Loucy (cell line): ENCODE measurements around the gene MKLN1.

Experiments used
- H2AFZ ChIP-seq: fragments of 200-600 bp; sonication (generic); 2 replicates; pipeline ENCODE4 v1.6.0; 2016; ENCODE audit warnings: antibody characterized with exemption, mild to moderate bottlenecking, low read length, moderate library complexity
- H3F3A ChIP-seq: fragments of 200-600 bp; 2 replicates; pipeline ENCODE4 v1.6.0; 2016; ENCODE audit warnings: antibody characterized with exemption, low read depth, mild to moderate bottlenecking
- H3K27me3 ChIP-seq: fragments of 200-600 bp; sonication (generic); 2 replicates; pipeline ENCODE4 v1.6.1; 2014; ENCODE audit warnings: low read length, mild to moderate bottlenecking; ENCODE audit not compliant: insufficient read depth, poor library complexity, severe bottlenecking
- H3K36me3 ChIP-seq: fragments of 200-600 bp; sonication (generic); 2 replicates; pipeline ENCODE4 v1.6.1; 2016; ENCODE audit warnings: low read length; ENCODE audit not compliant: insufficient read depth
- H3K4me1 ChIP-seq: fragments of 200-600 bp; sonication (generic); 2 replicates; pipeline ENCODE4 v1.5.1; 2014; ENCODE audit warnings: low read length, mild to moderate bottlenecking; ENCODE audit not compliant: insufficient read depth, poor library complexity, severe bottlenecking
- H3K4me2 ChIP-seq: fragments of 200-600 bp; sonication (generic); 2 replicates; pipeline ENCODE4 v1.6.0; 2014; ENCODE audit warnings: antibody characterized with exemption, low read length, low read depth, mild to moderate bottlenecking; ENCODE audit not compliant: poor library complexity, severe bottlenecking
- H3K4me3 ChIP-seq: fragments of 200-600 bp; sonication (generic); 2 replicates; pipeline ENCODE4 v1.5.1; 2014; ENCODE audit warnings: low read length, mild to moderate bottlenecking, mixed read lengths; ENCODE audit not compliant: poor library complexity, severe bottlenecking
- H3K79me2 ChIP-seq: fragments of 200-600 bp; sonication (generic); 2 replicates; pipeline ENCODE4 v1.6.1; 2014; ENCODE audit warnings: low read length; ENCODE audit not compliant: insufficient read depth
- H3K9ac ChIP-seq: fragments of 200-600 bp; sonication (generic); 2 replicates; pipeline ENCODE4 v1.6.0; 2014; ENCODE audit warnings: mild to moderate bottlenecking, low read depth, low read length, moderate library complexity; ENCODE audit not compliant: poor library complexity, severe bottlenecking
- H3K9me2 ChIP-seq: fragments of 200-600 bp; sonication (generic); replicated peaks from 2 replicates; pipeline ENCODE4 v1.6.1; 2016; ENCODE audit warnings: low read depth, low read length, mixed read lengths
- H3K9me3 ChIP-seq: fragments of 200-600 bp; sonication (generic); 2 replicates; pipeline ENCODE4 v1.6.1; 2014; ENCODE audit warnings: mild to moderate bottlenecking, antibody characterized with exemption, low read length, low read depth; ENCODE audit not compliant: insufficient read depth
- H4K20me1 ChIP-seq: fragments of 200-600 bp; sonication (generic); 2 replicates; pipeline ENCODE4 v1.6.0; 2014; ENCODE audit warnings: antibody characterized with exemption, low read length, mild to moderate bottlenecking; ENCODE audit not compliant: insufficient read depth, poor library complexity, severe bottlenecking
- EZH2phosphoT487 ChIP-seq: fragments of 200-600 bp; IDR thresholded peaks from 2 replicates; pipeline ENCODE4 v1.6.1; 2018; ENCODE audit warnings: antibody characterized with exemption, mild to moderate bottlenecking, moderate library complexity, borderline replicate concordance
- TF ChIP-seq, protein P1 (sequence below): fragments of 200-600 bp; sonication (generic); conservative IDR thresholded peaks from 2 replicates; pipeline ENCODE4 v1.5.1; 2014; ENCODE audit warnings: mild to moderate bottlenecking, antibody characterized with exemption, low read length

MKLN1 gene

DNA sequence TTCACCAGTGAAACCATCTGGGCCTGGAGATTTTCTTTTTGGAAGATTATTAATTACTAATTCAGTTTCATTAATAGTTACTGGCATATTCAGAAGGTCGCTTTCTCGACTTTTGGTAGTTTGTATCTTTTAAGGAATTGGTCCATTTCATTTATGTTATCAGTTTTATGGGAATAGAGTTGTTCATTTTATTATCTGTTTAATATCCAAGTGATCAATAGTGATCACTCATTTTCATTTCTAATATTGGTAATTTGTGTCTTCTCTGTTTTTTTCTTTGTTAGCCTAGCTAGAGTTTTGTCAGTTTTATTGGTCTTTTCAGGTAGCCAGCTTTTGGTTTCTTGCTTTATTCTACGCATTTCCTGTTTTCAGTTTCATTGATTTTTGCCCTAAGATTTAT, 31.0 kb downstream of the MKLN1 start:
- Histone ChIP-seq H3K4me3 (no peak overlapping the region), H3K27me3 (no peaks in the 10 kb centered on the region), H2AFZ (no peak overlapping the region), H3K4me2 (peak overlapping the region; percentile 2), H3F3A (no peaks in the 10 kb centered on the region), H3K9me3 (no peaks in the 10 kb centered on the region), H4K20me1 (peaks cover 85% of the 10 kb centered on the region), H3K4me1 (peaks cover 37% of the 10 kb centered on the region), H3K79me2 (peaks cover 97% of the 10 kb centered on the region), H3K36me3 (no peaks in the 10 kb centered on the region), H3K9me2 (no peaks in the 10 kb centered on the region), H3K9ac (no peak overlapping the region)
- no peak for TF ChIP-seq EZH2phosphoT487
- TF ChIP-seq, protein P1, sequence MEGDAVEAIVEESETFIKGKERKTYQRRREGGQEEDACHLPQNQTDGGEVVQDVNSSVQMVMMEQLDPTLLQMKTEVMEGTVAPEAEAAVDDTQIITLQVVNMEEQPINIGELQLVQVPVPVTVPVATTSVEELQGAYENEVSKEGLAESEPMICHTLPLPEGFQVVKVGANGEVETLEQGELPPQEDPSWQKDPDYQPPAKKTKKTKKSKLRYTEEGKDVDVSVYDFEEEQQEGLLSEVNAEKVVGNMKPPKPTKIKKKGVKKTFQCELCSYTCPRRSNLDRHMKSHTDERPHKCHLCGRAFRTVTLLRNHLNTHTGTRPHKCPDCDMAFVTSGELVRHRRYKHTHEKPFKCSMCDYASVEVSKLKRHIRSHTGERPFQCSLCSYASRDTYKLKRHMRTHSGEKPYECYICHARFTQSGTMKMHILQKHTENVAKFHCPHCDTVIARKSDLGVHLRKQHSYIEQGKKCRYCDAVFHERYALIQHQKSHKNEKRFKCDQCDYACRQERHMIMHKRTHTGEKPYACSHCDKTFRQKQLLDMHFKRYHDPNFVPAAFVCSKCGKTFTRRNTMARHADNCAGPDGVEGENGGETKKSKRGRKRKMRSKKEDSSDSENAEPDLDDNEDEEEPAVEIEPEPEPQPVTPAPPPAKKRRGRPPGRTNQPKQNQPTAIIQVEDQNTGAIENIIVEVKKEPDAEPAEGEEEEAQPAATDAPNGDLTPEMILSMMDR = no peak

GRCh38 chr7:131359136-131359776, 31.6 kb downstream of the MKLN1 start:
- Histone ChIP-seq H3K9ac (no peak overlapping the region), H3F3A (no peaks in the 10 kb centered on the region), H3K4me1 (peaks cover 37% of the 10 kb centered on the region), H3K4me2 (no peak overlapping the region), H3K9me2 (no peaks in the 10 kb centered on the region), H2AFZ (no peak overlapping the region), H3K27me3 (no peaks in the 10 kb centered on the region), H4K20me1 (peaks cover 85% of the 10 kb centered on the region), H3K4me3 (no peak overlapping the region), H3K79me2 (peaks cover 97% of the 10 kb centered on the region), H3K36me3 (no peaks in the 10 kb centered on the region), H3K9me3 (no peaks in the 10 kb centered on the region)
- TF ChIP-seq, protein P1 = no peak
- TF ChIP-seq EZH2phosphoT487 = no peak

DNA sequence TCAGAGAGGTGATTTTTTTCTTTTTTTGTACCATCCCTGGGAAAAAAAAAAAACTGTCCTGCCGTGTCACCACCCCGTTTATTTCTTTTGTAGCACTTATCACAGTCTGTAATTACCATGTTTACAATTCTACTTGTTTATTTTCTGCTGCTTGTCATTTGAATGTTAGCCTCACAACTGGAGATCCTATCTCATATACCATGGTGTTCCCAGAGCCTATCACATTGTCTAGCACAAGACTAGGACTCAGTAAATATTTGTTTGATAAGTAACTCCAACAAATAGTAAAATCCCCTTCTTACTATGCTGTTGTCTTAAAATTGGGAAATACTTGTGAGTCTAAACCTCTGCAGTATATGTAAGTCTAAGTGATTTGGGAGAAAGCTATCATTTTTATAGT, 36.0 kb downstream of the MKLN1 start:
- H3K9ac ChIP-seq = no peak overlapping the region
- H3K9me2 ChIP-seq = no peaks in the 10 kb centered on the region
- peaks cover 94% of the 10 kb centered on the region for H4K20me1 ChIP-seq
- H3K9me3 ChIP-seq = no peaks in the 10 kb centered on the region
- peaks cover 99% of the 10 kb centered on the region for H3K79me2 ChIP-seq
- no peak overlapping the region for H3K4me2 ChIP-seq
- H3K4me1 ChIP-seq = peaks cover 38% of the 10 kb centered on the region
- H3K27me3 ChIP-seq = no peaks in the 10 kb centered on the region
- H3K36me3 ChIP-seq = no peaks in the 10 kb centered on the region
- no peak overlapping the region for H3K4me3 ChIP-seq
- H2AFZ ChIP-seq = no peak overlapping the region
- no peaks in the 10 kb centered on the region for H3F3A ChIP-seq
- TF ChIP-seq, protein P1 = no peak
- TF ChIP-seq EZH2phosphoT487 = no peak
